Activated CD4-positive, CD25-positive, alpha-beta regulatory T cell treated with anti-CD3 and anti-CD28 coated beads, Interleukin-2, amount 50 U/mL, for 16 hours (primary cell): ENCODE results near the gene FSTL5.
"Not testable (repeated sequence)": the region's sequence is repeated elsewhere in the genome, so short reads cannot be mapped to it uniquely, and the experiment has no call there.

Experiments used
- DNase-seq: peaks from one replicate; pipeline ENCODE4 v3.0.0-alpha.2; 2020; ENCODE audit warnings: low read depth, low spot score

Gene FSTL5

DNA sequence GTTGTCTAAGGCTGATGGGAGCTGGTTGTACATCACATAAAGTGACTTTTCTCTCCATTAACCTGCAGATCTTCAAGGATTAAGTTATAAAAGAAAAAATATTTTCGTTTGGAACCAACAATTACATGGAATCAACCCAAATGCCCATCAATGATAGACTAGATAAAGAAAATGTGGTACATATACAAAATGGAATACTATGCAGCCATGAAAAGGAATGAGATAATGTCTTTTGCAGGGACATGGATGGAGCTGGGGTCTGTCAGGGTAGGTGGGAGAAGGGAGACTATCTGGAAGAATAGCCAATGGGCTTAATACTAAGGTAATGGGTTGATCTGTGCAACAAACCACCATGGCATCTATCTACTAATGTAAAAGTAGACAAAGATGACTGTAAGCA, 313.2 kb downstream of the FSTL5 start:
- no peak for DNase-seq

DNA sequence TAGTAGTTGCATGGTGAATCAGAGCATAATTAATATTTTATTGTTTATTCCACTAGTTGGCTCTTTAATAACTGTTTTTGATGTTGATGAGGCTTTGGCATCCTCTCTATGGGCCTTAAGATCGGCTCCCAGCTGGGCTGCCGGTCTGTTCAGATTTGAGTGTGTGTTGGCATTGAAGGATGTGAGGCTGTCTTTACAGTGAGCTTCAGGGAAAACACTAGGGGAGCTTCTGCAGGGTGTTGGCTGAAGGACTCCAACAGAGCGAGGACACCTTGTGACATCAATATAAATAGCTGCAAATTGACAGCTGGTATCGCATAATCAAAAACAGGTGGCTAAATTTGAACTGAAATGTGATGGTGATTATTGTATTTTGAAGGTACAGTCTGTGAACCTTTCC, 322.0 kb downstream of the FSTL5 start:
- DNase-seq: no peak

- DNase-seq: no peak
These were observed 334.2 kb downstream of the FSTL5 start for GRCh38 chr4:161829591-161829990.

DNA sequence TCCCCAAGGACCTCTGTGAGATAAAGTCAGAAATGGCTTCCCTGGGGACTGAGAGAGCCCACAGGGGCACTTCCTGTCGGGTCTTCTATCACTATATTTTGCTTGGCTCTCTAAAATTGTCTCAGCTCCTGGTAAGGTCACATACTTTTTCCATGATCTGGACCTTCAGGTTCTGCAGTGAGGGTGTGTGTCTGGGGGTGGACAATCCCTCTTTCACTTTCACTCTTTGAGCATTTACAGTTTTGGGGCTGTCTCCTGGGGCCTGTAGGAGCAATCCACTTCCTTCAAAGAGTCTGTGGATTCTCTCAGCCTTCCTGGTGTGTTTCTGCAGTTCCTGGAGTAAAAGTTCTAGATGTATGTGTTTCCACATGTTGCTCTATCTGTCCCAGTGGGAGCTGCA, 335.7 kb downstream of the FSTL5 start:
- DNase-seq: no peak

GRCh38 chr4:161827013-161827412, 336.8 kb downstream of the FSTL5 start:
- DNase-seq: no peak

- no peak for DNase-seq
These were observed 340.4 kb downstream of the FSTL5 start for GRCh38 chr4:161823450-161823849.

DNA sequence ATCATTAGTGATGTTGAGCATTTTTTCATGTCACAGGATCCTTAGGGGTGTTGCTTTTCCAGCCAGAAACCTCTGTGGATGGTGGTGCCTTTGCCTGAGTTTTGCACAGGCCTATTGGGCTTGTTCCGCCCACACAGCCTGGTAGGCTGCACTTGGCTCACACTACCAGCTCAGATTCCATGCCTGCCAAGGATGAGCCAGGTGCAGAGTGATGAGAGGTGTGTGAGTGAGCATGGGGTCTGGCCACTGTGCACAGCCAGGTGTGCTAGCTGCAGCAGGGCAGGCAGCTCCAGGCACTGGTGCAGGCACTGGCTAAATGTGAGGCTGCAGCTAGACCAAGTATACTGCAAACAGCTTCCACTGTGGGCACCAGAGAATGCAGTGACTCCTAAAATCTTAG, 341.6 kb downstream of the FSTL5 start:
- DNase-seq: no peak

- no peak for DNase-seq
These were observed 345.9 kb downstream of the FSTL5 start for GRCh38 chr4:161817914-161818313.

GRCh38 chr4:161816958-161817357, 346.8 kb downstream of the FSTL5 start:
- DNase-seq: no peak

DNA sequence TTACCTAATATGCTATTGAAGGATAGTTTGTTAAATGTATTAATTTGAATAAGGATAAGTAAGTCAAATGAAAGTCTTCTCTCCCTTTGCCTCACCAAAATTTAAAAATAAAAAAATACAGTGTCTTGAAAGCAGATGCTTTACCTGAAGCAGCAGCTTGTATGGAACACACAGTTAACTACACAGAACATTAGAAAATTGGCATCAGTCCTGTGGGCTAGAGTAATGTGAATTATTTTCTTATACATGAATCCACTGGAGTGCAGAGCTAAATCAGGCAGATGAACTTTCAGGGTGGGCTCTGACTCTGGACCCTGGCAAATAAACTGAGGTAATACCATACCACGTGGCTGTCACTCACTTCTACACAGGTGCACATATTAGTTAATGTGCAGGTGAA, 348.0 kb downstream of the FSTL5 start:
- DNase-seq: no peak

DNA sequence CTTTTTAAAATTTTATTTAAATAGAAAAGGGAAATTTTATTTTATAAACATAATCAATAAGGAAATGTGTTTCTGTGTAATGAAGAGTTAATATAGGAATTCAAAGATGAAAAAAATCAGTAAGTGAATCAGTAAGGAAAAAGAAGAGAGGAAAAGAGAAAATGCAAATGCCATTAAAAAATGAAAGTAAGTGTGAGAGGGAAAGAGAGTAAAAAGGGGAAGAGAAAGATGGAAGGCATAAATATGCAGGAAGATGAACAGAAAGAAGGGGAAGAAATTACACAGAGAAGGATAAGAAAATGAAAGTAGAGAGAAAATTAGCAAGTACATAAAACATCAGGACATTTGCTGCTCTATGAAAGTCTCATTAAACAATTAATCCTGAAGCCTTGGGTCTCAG, 349.9 kb downstream of the FSTL5 start:
- DNase-seq: no peak

GRCh38 chr4:161813389-161813788, 350.4 kb downstream of the FSTL5 start:
- DNase-seq: no peak

DNA sequence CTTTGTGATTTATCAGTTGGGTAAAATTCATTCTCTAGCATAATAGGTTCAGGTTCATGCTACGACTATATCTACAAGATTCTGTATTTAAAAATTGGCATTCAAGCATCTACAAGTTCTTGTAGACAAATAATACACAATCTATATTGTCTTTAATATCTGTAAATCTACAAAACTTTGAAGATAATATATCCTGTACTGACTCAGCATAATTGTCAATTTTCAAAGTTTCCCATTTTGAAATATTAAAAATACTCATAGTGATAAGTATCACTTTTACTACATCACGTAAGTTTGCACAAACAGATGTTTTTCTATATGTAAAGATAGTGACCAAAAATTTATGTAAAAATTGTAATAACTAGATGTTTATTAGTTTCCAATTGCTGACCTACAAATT, 360.6 kb downstream of the FSTL5 start:
- no peak for DNase-seq

- no peak for DNase-seq
These were observed 364.1 kb downstream of the FSTL5 start for GRCh38 chr4:161799710-161800109.

- DNase-seq: no peak
These were observed 370.8 kb downstream of the FSTL5 start for GRCh38 chr4:161792991-161793390.

- no peak for DNase-seq
These were observed 371.8 kb downstream of the FSTL5 start for GRCh38 chr4:161791796-161792556.

DNA sequence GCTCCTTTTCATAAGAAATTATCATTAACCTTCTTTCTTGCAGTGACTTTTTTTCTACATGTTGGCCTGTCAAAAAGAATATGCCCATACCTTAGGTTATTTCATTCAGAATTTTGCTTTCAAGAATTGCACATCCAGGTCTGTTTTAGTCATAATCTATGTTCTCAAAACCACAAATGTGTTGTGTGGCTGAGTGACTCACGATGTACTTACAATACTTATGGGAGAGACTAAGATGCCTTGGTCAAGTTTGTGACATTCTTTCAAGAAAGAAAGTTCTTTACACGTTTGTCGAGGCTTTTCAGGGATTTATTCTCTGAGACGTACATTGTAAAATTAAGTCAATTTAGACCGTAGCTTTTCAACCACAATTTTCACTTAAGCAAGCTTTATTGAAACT, 396.7 kb downstream of the FSTL5 start:
- DNase-seq: no peak

- no peak for DNase-seq
These were observed 401.0 kb downstream of the FSTL5 start for GRCh38 chr4:161762796-161763195.

DNA sequence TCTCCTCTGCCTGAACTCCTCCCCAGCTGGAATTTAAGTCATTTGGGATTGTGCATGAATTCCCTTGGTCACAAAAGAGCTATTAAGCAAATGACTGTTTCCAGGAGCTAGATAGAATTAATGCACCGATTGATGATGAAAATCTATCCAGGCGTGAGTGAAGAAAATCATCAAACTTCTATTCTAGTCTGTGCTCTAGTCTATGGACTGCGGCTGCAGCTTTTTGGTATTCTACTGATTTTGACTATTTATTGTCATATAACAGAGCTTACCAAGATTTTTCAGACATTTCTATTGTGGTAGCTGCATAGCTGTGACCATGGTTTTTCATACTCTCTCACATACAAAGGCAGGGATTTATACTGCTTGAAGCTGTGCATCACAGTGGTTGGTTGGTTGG, 403.8 kb downstream of the FSTL5 start:
- DNase-seq: no peak

- DNase-seq: not testable (repeated sequence)
These were observed 405.4 kb downstream of the FSTL5 start for GRCh38 chr4:161758412-161758811.

DNA sequence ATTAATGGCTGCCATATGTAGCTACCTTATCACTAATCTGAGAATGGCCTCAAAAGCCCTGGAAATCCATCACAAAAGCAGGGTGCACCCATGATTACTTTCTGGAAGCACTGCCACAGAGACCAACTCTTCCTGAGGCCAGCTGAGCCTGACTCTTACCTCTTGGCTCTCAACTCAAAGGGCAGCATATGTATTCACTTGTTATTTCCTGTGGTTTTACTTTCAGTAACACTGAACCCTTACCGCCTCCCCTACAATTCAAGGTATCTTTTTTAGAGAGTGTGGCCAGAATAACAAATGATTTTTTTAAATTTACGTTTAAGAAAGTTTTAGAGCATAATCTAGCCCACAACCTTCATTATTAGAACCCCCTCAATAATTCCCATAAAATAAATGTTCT, 434.9 kb downstream of the FSTL5 start:
- DNase-seq: no peak

GRCh38 chr4:161721947-161722346, 441.9 kb downstream of the FSTL5 start:
- no peak for DNase-seq

DNA sequence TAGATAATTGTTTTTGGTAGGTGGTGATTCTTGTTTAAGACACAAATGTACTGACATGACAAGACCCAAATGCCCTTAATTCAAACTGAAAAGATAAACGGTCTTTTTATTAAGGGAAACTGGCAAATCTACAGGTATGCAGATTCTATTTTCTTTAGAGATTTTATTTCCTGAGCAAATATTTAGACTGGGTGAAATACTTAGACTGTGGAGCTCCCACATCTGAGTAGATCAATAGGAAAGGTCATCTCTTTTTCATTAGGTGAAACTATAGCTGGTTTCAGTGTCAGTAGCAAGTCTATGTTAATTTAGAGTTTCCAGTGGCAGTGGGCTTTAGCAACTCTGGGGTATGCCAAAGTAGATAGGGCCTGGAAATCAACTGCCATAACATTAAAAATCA, 446.7 kb downstream of the FSTL5 start:
- DNase-seq: no peak

GRCh38 chr4:161714931-161715330, 448.9 kb downstream of the FSTL5 start:
- no peak for DNase-seq
